ENCODE results near the gene REPIN1. TPM values are rescaled to one million over a fixed set of nuclear protein-coding genes. Genes with fewer than 3 reads are reported as not detected.

REPIN1 gene
- total and polyA plus RNA-seq, 9 of the 15 experiments (the other 6 are each of a cell fraction or from before 2014, with no cell fraction given) = 8.1 to 283 (median 94.3) TPM

GRCh38 chr7:150368884-150369747 lies 494 bp downstream of the REPIN1 start (continued):
- TF ChIP-seq POLR2AphosphoS2 (IDR thresholded peaks at IDR 0.05; ENCODE audit: low read length) = peak; percentile 13; the same call in 1 of the 2 replicates
- no peak for TF ChIP-seq OTX1 (CRISPR knock-in tag; IDR thresholded peaks at IDR 0.05)
- TF ChIP-seq ZEB2 (IDR thresholded peaks at IDR 0.05) = no peak
- TF ChIP-seq HINFP (tag; conservative IDR thresholded peaks at IDR 0.05; ENCODE audit: low read depth) = no peak
- no peak for TF ChIP-seq PHTF2 (CRISPR knock-in tag; IDR thresholded peaks at IDR 0.05)
- no peak for TF ChIP-seq ARHGAP35 (IDR thresholded peaks at IDR 0.05; ENCODE audit: partially characterized antibody)
- TF ChIP-seq PTTG1 (tag; IDR thresholded peaks at IDR 0.05; ENCODE audit: low read depth) = no peak
- TF ChIP-seq NFIC (IDR thresholded peaks at IDR 0.05) = no peak
- TF ChIP-seq KLF6 (CRISPR knock-in tag; IDR thresholded peaks at IDR 0.05; ENCODE audit: borderline replicate concordance) = no peak
- TF ChIP-seq, protein P1, sequence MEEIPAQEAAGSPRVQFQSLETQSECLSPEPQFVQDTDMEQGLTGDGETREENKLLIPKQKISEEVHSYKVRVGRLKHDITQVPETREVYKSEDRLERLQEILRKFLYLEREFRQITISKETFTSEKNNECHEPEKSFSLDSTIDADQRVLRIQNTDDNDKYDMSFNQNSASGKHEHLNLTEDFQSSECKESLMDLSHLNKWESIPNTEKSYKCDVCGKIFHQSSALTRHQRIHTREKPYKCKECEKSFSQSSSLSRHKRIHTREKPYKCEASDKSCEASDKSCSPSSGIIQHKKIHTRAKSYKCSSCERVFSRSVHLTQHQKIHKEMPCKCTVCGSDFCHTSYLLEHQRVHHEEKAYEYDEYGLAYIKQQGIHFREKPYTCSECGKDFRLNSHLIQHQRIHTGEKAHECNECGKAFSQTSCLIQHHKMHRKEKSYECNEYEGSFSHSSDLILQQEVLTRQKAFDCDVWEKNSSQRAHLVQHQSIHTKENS (CRISPR knock-in tag; IDR thresholded peaks at IDR 0.05) = no peak
- TF ChIP-seq ZNF696 (CRISPR knock-in tag; conservative IDR thresholded peaks at IDR 0.05) = no peak
- no peak for TF ChIP-seq E2F5 (CRISPR knock-in tag; IDR thresholded peaks at IDR 0.05)
- TF ChIP-seq JUN (IDR thresholded peaks at IDR 0.05; ENCODE audit: borderline replicate concordance, low read depth, low read length) = no peak
- TF ChIP-seq JUN (CRISPR knock-in tag; IDR thresholded peaks at IDR 0.05; ENCODE audit: borderline replicate concordance) = no peak
- no peak for TF ChIP-seq COPS2 (conservative IDR thresholded peaks at IDR 0.05)
- TF ChIP-seq TEAD1 (CRISPR knock-in tag; IDR thresholded peaks at IDR 0.05) = no peak; a peak in 1 of 4 replicates
- TF ChIP-seq POLR2H (tag; IDR thresholded peaks at IDR 0.05; ENCODE audit: low read depth) = no peak
- no peak for TF ChIP-seq RBM34 (IDR thresholded peaks at IDR 0.05; ENCODE audit: borderline replicate concordance, insufficient read depth, low read length)
- no peak for TF ChIP-seq NCOA2 (IDR thresholded peaks at IDR 0.05; ENCODE audit: partially characterized antibody in 2 of 2)

Data from K562 (cell line).